Hindlimb muscle (tissue), 1 donor: ENCODE data around the gene CNTN5. TPM values are rescaled to one million over a fixed set of nuclear protein-coding genes. Genes with fewer than 3 reads are reported as not detected.

Source experiments
- DNase-seq: peaks from one replicate; pipeline ENCODE4 v3.0.0-alpha.2; 2013
- polyA plus RNA-seq: library from polyadenylated mRNA; unstranded; fragments of 120-200 nt; gene quantifications from one replicate; pipeline ENCODE4 v1.2.1, GENCODE V29; 2013; ENCODE audit not compliant: insufficient read length

CNTN5 gene
- polyA plus RNA-seq, 1 donor: 4.7 TPM

GRCh38 chr11:100340466-100341319 is 1319.9 kb downstream of the CNTN5 start:
- DNase-seq: no peak

- no peak for DNase-seq
These were observed 1332.3 kb downstream of the CNTN5 start for GRCh38 chr11:100353083-100353482.

- no peak for DNase-seq
These were observed 1334.0 kb downstream of the CNTN5 start for GRCh38 chr11:100354736-100355135.

- no peak for DNase-seq
These were observed 1335.3 kb downstream of the CNTN5 start for GRCh38 chr11:100356035-100356434.

DNA sequence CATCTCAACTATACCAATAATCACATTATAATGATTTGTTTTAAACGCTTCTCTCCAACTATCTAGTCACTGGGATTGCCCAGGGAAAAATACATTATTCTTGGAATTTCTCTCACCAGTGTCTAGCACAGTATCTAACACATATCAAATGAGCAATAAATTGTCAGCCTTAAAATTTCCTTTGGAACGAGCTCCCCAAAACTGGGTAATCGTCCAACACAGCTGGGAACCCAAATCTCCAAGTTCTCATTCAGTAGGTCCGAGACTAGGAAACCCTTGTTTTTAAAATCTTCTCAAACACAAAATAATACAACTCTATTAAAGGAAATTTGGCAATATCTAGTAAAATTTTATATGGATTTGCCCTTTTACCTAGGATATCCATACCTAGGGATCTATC is 1338.5 kb downstream of the CNTN5 start:
- peak; percentile 68 for DNase-seq

DNA sequence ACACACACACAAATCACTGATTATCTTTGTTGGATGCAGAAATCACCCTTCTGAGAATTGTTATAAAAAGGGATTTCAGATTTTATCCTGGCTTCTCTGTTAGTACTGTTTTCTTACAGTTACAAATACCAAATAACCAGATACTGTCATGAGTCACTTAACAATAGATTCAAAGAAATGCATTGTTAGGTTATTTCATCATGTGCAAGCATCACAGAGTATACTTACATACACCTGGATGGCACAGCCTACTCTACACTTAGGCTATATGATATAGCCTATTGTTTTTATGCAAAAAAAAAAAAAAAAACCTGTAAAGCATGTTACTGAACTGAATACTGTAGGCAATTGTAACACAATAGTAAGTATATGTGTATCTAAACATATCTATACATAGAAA is 1347.1 kb downstream of the CNTN5 start:
- DNase-seq: no peak

- DNase-seq: no peak
These were observed 1362.7 kb downstream of the CNTN5 start for GRCh38 chr11:100383357-100383865.

DNA sequence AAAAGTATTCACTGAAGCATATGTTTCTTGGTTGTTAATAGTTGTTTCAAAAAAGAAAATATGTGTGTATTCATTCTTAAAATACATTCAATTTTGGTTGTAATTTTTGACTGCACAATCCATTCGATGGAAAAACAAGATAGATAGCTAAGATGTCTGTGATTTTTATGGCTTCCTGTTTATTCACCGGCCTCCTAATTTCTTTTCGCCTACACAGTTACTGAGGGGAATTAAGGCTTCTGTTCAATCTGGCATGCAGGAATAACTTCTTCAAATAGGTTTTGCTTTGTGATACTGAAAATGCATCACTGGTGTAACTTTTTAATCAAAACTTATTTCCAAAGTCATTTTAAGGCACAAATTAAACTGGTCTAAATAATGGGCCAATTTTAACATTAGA is 1375.5 kb downstream of the CNTN5 start:
- DNase-seq: no peak

DNA sequence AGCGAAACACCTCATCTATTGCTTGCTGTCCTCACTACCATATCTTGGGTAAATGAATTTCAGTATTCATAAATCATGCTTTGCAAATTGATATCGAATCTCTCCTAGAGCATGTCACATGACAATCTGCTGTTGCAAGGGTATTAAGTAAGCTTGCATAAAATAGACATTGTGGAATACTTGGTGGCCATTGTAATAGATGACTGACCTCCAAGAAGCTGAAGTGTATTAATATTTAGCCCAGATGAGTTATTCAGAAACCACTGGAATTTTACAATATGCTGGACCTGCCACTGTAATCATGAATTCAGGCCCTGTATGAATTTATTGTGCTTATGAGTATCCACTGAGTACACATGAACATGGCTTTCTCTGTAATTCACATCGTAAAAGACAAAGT is 1376.7 kb downstream of the CNTN5 start:
- DNase-seq: no peak

- no peak for DNase-seq
These were observed 1383.1 kb downstream of the CNTN5 start for GRCh38 chr11:100403816-100404215.

- no peak for DNase-seq
These were observed 1384.2 kb downstream of the CNTN5 start for GRCh38 chr11:100404907-100405306.
